ENCODE data around the gene PPAN.

DNA sequence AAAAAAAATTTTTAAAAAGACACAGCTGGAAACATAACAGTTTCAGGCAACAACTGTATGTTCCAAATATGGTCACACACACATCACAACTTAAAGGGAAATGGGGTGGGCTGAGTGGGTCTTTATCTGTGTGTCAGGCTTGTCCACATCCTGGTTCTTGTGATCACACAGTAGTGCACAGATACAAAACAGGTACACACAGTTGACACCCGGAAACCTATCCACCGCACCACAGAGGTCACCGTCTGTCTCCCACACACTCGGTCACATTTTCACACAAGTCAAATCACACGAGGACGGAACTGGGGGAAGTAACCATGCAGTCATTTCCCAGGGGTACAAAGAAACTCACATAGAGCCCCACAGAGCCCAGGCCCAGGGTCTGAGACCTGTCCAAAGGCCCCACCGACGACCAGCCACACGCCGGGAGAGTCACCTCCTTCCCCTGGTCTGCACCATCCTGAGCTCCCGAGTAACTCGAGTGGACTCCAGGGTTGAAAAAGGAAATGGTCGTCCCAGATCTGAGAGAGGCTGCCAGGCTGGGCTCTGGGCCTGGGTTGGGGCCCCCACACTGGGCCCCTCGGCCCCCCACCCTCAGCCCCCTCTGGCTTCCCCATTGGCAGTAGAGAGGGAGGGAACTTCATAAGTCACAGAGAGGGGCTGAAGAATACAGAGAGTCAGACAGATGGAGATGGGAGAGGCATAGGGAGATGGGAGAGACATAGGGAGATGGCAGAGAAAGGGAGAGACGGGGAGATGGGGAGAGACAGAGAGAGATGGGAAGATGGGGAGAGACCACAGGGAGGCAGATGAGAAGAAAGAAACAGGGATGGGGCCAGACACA, 1.3 kb upstream of the PPAN start:
- no peak for TF ChIP-seq POLR2AphosphoS5 (IDR thresholded peaks at IDR 0.05; ENCODE audit: low read depth, low read length)
- TF ChIP-seq, protein P1, sequence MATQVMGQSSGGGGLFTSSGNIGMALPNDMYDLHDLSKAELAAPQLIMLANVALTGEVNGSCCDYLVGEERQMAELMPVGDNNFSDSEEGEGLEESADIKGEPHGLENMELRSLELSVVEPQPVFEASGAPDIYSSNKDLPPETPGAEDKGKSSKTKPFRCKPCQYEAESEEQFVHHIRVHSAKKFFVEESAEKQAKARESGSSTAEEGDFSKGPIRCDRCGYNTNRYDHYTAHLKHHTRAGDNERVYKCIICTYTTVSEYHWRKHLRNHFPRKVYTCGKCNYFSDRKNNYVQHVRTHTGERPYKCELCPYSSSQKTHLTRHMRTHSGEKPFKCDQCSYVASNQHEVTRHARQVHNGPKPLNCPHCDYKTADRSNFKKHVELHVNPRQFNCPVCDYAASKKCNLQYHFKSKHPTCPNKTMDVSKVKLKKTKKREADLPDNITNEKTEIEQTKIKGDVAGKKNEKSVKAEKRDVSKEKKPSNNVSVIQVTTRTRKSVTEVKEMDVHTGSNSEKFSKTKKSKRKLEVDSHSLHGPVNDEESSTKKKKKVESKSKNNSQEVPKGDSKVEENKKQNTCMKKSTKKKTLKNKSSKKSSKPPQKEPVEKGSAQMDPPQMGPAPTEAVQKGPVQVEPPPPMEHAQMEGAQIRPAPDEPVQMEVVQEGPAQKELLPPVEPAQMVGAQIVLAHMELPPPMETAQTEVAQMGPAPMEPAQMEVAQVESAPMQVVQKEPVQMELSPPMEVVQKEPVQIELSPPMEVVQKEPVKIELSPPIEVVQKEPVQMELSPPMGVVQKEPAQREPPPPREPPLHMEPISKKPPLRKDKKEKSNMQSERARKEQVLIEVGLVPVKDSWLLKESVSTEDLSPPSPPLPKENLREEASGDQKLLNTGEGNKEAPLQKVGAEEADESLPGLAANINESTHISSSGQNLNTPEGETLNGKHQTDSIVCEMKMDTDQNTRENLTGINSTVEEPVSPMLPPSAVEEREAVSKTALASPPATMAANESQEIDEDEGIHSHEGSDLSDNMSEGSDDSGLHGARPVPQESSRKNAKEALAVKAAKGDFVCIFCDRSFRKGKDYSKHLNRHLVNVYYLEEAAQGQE (IDR thresholded peaks at IDR 0.05; ENCODE audit: insufficient read depth in 1 of 2, low read depth in 2 of 2, low read length in 2 of 2) = no peak
- TF ChIP-seq SIN3A (IDR thresholded peaks at IDR 0.05; ENCODE audit: borderline replicate concordance, insufficient read depth, low read length) = no peak
- no peak for TF ChIP-seq TAF1 (IDR thresholded peaks at IDR 0.05; ENCODE audit: borderline replicate concordance, insufficient read depth, low read length)
